CD4-positive, alpha-beta T cell treated with Interleukin-10 for 1 hour (primary cell): ENCODE results near the gene THADA.
"Not testable (repeated sequence)": the region's sequence is repeated elsewhere in the genome, so short reads cannot be mapped to it uniquely, and the experiment has no call there.

Experiments
- DNase-seq: peaks from one replicate; pipeline ENCODE4 v3.0.0-alpha.2; 2020

Gene THADA

GRCh38 chr2:43460174-43460546 lies 135.7 kb downstream of the THADA start:
- DNase-seq, result no peak

- no peak for DNase-seq
Observed at GRCh38 chr2:43459446-43460173, 136.2 kb downstream of the THADA start.

- DNase-seq, result no peak
Observed at GRCh38 chr2:43458014-43458628, 137.7 kb downstream of the THADA start.

GRCh38 chr2:43455731-43456642 lies 139.9 kb downstream of the THADA start:
- DNase-seq, result no peak

- DNase-seq, result no peak
Observed at GRCh38 chr2:43455296-43455695, 140.5 kb downstream of the THADA start.

GRCh38 chr2:43454791-43455190 lies 141.0 kb downstream of the THADA start:
- DNase-seq, result no peak

GRCh38 chr2:43453179-43454170 lies 142.4 kb downstream of the THADA start:
- DNase-seq, result no peak

GRCh38 chr2:43452318-43452731 lies 143.5 kb downstream of the THADA start:
- DNase-seq, result no peak

- no peak for DNase-seq
Observed at GRCh38 chr2:43450617-43451016, 145.2 kb downstream of the THADA start.

GRCh38 chr2:43448822-43449110 lies 147.1 kb downstream of the THADA start:
- DNase-seq, result no peak

- DNase-seq, result no peak
Observed at GRCh38 chr2:43448011-43448821, 147.6 kb downstream of the THADA start.

- not testable (repeated sequence) for DNase-seq
Observed at GRCh38 chr2:43446755-43447154, 149.1 kb downstream of the THADA start.

- DNase-seq, result no peak
Observed at GRCh38 chr2:43445781-43446180, 150.1 kb downstream of the THADA start.

- DNase-seq, result no peak
Observed at GRCh38 chr2:43444989-43445645, 150.7 kb downstream of the THADA start.

- no peak for DNase-seq
Observed at GRCh38 chr2:43443282-43443681, 152.6 kb downstream of the THADA start.

- DNase-seq, result no peak
Observed at GRCh38 chr2:43441195-43441594, 154.6 kb downstream of the THADA start.

GRCh38 chr2:43438858-43439655 lies 156.8 kb downstream of the THADA start:
- no peak for DNase-seq

GRCh38 chr2:43438342-43438741 lies 157.5 kb downstream of the THADA start:
- no peak for DNase-seq

- DNase-seq, result no peak
Observed at GRCh38 chr2:43437363-43437762, 158.5 kb downstream of the THADA start.

- no peak for DNase-seq
Observed at GRCh38 chr2:43436431-43436830, 159.4 kb downstream of the THADA start.
